Epithelial cell of proximal tubule (primary cell): ENCODE data around the gene TRIM46. TPM values are rescaled to one million over a fixed set of nuclear protein-coding genes. Genes with fewer than 3 reads are reported as not detected.
"Not testable (repeated sequence)": the region's sequence is repeated elsewhere in the genome, so short reads cannot be mapped to it uniquely, and the experiment has no call there.

Experiments used
- DNase-seq: peaks from one replicate; pipeline ENCODE4 v3.0.0-alpha.2; 2011; ENCODE audit warnings: low read depth
- H3K4me3 ChIP-seq: 2 replicates; pipeline ENCODE4 v1.5.1; 2011; ENCODE audit warnings: low read depth, mild to moderate bottlenecking, low read length
- CTCF ChIP-seq: conservative IDR thresholded peaks from 2 replicates; pipeline ENCODE4 v1.5.1; 2012; ENCODE audit warnings: low read depth, mild to moderate bottlenecking, low read length
- total RNA-seq: library from RNA; depleted of rRNA; stranded (reverse); fragments of >200 nt; gene quantifications from 2 replicates; pipeline ENCODE4 v1.2.3, GENCODE V29; 2015

The TRIM46 gene
- total RNA-seq, 1 donor from 2014 or later = 9.4 TPM

- TF ChIP-seq CTCF = no peak
- peak overlapping the region; percentile 37 for H3K4me3 ChIP-seq
- no peak for DNase-seq
Measured at GRCh38 chr1:155218854-155219591, 45.4 kb downstream of the TRIM46 start.

- DNase-seq = no peak
Measured at GRCh38 chr1:155219592-155220031, 46.0 kb downstream of the TRIM46 start.

GRCh38 chr1:155220211-155220965 is 46.7 kb downstream of the TRIM46 start:
- not testable (repeated sequence) for DNase-seq, H3K4me3 ChIP-seq

More at GRCh38 chr1:155219592-155220031, 46.0 kb downstream of the TRIM46 start:
- H3K4me3 ChIP-seq = no peak overlapping the region
- no peak for TF ChIP-seq CTCF

- no peak for DNase-seq
- H3K4me3 ChIP-seq = no peak overlapping the region
- TF ChIP-seq CTCF = no peak
Measured at GRCh38 chr1:155223047-155223446, 49.4 kb downstream of the TRIM46 start.

GRCh38 chr1:155225404-155225759 is 51.7 kb downstream of the TRIM46 start:
- not testable (repeated sequence) for DNase-seq, H3K4me3 ChIP-seq

- peak; percentile 76 for TF ChIP-seq CTCF
- no peak for DNase-seq
- H3K4me3 ChIP-seq = peak overlapping the region; percentile 83
Measured at GRCh38 chr1:155226188-155226909, 52.7 kb downstream of the TRIM46 start.

GRCh38 chr1:155226910-155227260 is 53.2 kb downstream of the TRIM46 start:
- peak overlapping the region; percentile 83 for H3K4me3 ChIP-seq
- DNase-seq = no peak
- no peak for TF ChIP-seq CTCF
